GM23248 (cell line): ENCODE results near the gene TMEM150B.

ENCODE experiments used
- EZH2 ChIP-seq: fragments of 200-600 bp; sonication (generic); IDR thresholded peaks from 2 replicates; pipeline ENCODE4 v1.6.1; 2018; ENCODE audit warnings: antibody characterized with exemption, mild to moderate bottlenecking; ENCODE audit not compliant: insufficient read depth, poor library complexity, severe bottlenecking
- EZH2phosphoT487 ChIP-seq: fragments of 200-600 bp; sonication (generic); IDR thresholded peaks from 2 replicates; pipeline ENCODE4 v1.6.1; 2018; ENCODE audit warnings: antibody characterized with exemption, moderate library complexity, mild to moderate bottlenecking, low read depth; ENCODE audit not compliant: insufficient read depth

DNA sequence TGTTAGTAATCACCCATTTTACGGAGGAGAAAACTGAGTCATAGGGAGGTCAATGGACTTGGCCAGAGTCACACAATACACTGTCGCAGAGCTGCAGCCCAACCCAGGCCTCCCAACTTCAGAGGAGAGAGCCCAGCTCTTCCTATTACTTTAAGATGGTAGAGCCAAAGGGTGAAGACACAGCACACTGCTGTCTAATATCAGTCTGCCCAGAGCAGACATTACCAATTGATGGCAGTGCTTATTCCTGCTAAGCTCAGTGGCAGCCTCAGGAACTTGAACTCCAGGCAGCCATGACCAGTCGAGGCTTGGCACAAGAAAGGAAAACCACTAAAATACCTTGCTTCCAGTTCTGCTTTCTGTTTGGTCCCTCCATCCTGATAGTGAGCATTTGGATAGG lies 18.4 kb downstream of the TMEM150B start:
- TF ChIP-seq EZH2 (no peak), EZH2phosphoT487 (no peak)
